B cell (primary cell): Measurements from ENCODE around the gene LSM3. TPM values are rescaled to one million over a fixed set of nuclear protein-coding genes. Genes with fewer than 3 reads are reported as not detected.
"Not testable (repeated sequence)": the region's sequence is repeated elsewhere in the genome, so short reads cannot be mapped to it uniquely, and the experiment has no call there.

Experiments used
- ATAC-seq: fragments of 200-7000 bp; cut with Tn5 transposase; one replicate; pipeline ENCODE4 v1.10.0; 2021; ENCODE audit warnings: low read depth, mild to moderate bottlenecking, moderate number of reproducible peaks, moderate library complexity
- CTCF ChIA-PET: fragments of 350-600 bp; sonication (Branson Sonifier 250); formaldehyde crosslinking; loops from one replicate; lab custom pipeline; 2021; ENCODE audit warnings: antibody characterized with exemption, inconsistent platforms; lab: Charles Lee
- POLR2A ChIA-PET: fragments of 350-600 bp; sonication (Branson Sonifier 250); formaldehyde crosslinking; loops from one replicate; lab custom pipeline; 2021; ENCODE audit warnings: antibody characterized with exemption; lab: Charles Lee
- DNase-seq: peaks from one replicate; pipeline ENCODE4 v3.0.0; 2013
- H2AFZ ChIP-seq: 2 replicates; pipeline ENCODE4 v1.6.1; 2012; ENCODE audit warnings: mild to moderate bottlenecking, low read depth, low read length; ENCODE audit not compliant: insufficient read depth, poor library complexity, severe bottlenecking
- H3K27ac ChIP-seq, 2 donors: 1 replicate in 1 of 2; 2 replicates in 1 of 2; pipeline ENCODE4 v1.5.1; 2012 to 2013; ENCODE audit warnings: low read length in 2 of 2, mild to moderate bottlenecking in 2 of 2, moderate library complexity in 1 of 2
- H3K27me3 ChIP-seq, 4 experiments: fragments of 200-600 bp in 1 of 4; sonication (generic) in 1 of 4; replicated peaks in 1 of 4; 1 replicate in 2 of 4; 2 replicates in 2 of 4; pipeline versions ENCODE4 v1.6.1 to v1.7.0; 2013 to 2016; ENCODE audit warnings: low read length in 3 of 4, mild to moderate bottlenecking in 2 of 4, mixed read lengths in 1 of 4, moderate library complexity in 1 of 4; ENCODE audit not compliant: insufficient read depth in 4 of 4, control insufficient read depth in 3 of 4; ENCODE audit errors: control extremely low read depth in 1 of 4
- H3K36me3 ChIP-seq, 2 experiments: replicated peaks in 1 of 2; 1 replicate in 1 of 2; 2 replicates in 1 of 2; pipeline versions ENCODE4 v1.6.1 to v1.7.1; 2013; ENCODE audit warnings: low read length in 1 of 2; ENCODE audit not compliant: insufficient read depth in 2 of 2, control insufficient read depth in 1 of 2; ENCODE audit errors: control extremely low read depth in 1 of 2, extremely low read depth in 1 of 2
- H3K4me1 ChIP-seq, 2 donors: fragments of 200-600 bp in 1 of 2; sonication (generic) in 1 of 2; 1 replicate in 1 of 2; 2 replicates in 1 of 2; pipeline versions ENCODE4 v1.5.1 to v1.6.1; 2013 to 2017; ENCODE audit warnings: low read length in 2 of 2; ENCODE audit not compliant: control insufficient read depth in 2 of 2, insufficient read depth in 2 of 2
- H3K4me2 ChIP-seq: replicated peaks from 2 replicates; pipeline ENCODE3; 2012; ENCODE audit warnings: mild to moderate bottlenecking, low read depth, low read length; ENCODE audit not compliant: poor library complexity, severe bottlenecking
- H3K4me3 ChIP-seq, 5 experiments: fragments of 200-600 bp in 1 of 5; sonication (generic) in 1 of 5; 1 replicate in 3 of 5; 2 replicates in 2 of 5; pipeline versions ENCODE4 v1.5.1 to v1.7.0; 2011 to 2016; ENCODE audit warnings: low read length in 4 of 5, mild to moderate bottlenecking in 4 of 5, low read depth in 2 of 5, control low read depth in 1 of 5, moderate library complexity in 1 of 5; ENCODE audit not compliant: insufficient read depth in 1 of 5; ENCODE audit errors: control extremely low read depth in 1 of 5, extremely low read depth in 1 of 5
- H3K79me2 ChIP-seq: fragments of 200-600 bp; sonication (generic); one replicate; pipeline ENCODE4 v1.6.0; 2016; ENCODE audit warnings: low read length; ENCODE audit not compliant: control insufficient read depth, insufficient read depth
- H3K9ac ChIP-seq: fragments of 200-600 bp; sonication (generic); 2 replicates; pipeline ENCODE4 v1.6.1; 2017; ENCODE audit warnings: mild to moderate bottlenecking, low read length, moderate library complexity
- H3K9me3 ChIP-seq, 3 donors: one replicate each; pipeline versions ENCODE4 v1.6.1 to v1.7.1; 2013; ENCODE audit warnings: low read length in 2 of 3; ENCODE audit not compliant: control insufficient read depth in 2 of 3, insufficient read depth in 1 of 3; ENCODE audit errors: control extremely low read depth in 1 of 3
- H4K20me1 ChIP-seq: 2 replicates; pipeline ENCODE4 v1.6.0; 2012; ENCODE audit warnings: mild to moderate bottlenecking, low read length; ENCODE audit not compliant: insufficient read depth, control insufficient read depth, poor library complexity, severe bottlenecking
- H3K27ac Mint-ChIP-seq: one replicate; pipeline ENCODE4 v1.8.0; 2021; ENCODE audit warnings: mixed read lengths
- H3K27me3 Mint-ChIP-seq: one replicate; pipeline ENCODE4 v1.8.0; 2021; ENCODE audit warnings: mixed read lengths
- H3K4me1 Mint-ChIP-seq: one replicate; pipeline ENCODE4 v1.8.0; 2021; ENCODE audit warnings: mixed read lengths
- H3K4me3 Mint-ChIP-seq: one replicate; pipeline ENCODE4 v1.8.0; 2021; ENCODE audit warnings: mixed read lengths
- H3K9me3 Mint-ChIP-seq: one replicate; pipeline ENCODE4 v1.8.0; 2022; ENCODE audit warnings: mixed read lengths; ENCODE audit not compliant: insufficient read depth
- EZH2 ChIP-seq: IDR thresholded peaks from 2 replicates; pipeline ENCODE4 v1.6.1; 2012; ENCODE audit warnings: borderline replicate concordance, low read depth, mild to moderate bottlenecking, moderate library complexity, low read length; ENCODE audit not compliant: insufficient read depth, poor library complexity, severe bottlenecking
- WGBS: methylation state at CpG from one replicate; pipeline ENCODE4 v1.1.5; 2013; ENCODE audit warnings: missing lambda C conversion rate; ENCODE audit not compliant: insufficient coverage; 5-methylcytosine and 5-hydroxymethylcytosine counted together
- intact Hi-C: fragments of 100-400 bp; cut with micrococcal nuclease; formaldehyde crosslinking; loops from one replicate; pipeline ENCODE4 v1.10.0; 2022
- polyA plus RNA-seq: library from polyadenylated mRNA; depleted of rRNA; stranded (reverse); fragments of >200 nt; gene quantifications from 2 replicates; pipeline ENCODE4 v1.2.3, GENCODE V29; 2012
- total RNA-seq, 2 donors: library from RNA; stranded (reverse); fragments of 120-200 nt in 1 of 2; gene quantifications; 1 replicate in 1 of 2; 2 replicates in 1 of 2; pipeline versions ENCODE4 v1.2.3 to v1.2.4, GENCODE V29; 2013 to 2022
- TF ChIP-seq, protein P1 (sequence below): fragments of 200-600 bp; IDR thresholded peaks from one replicate; pipeline ENCODE4 v1.8.0; 2022; ENCODE audit warnings: antibody characterized with exemption, mild to moderate bottlenecking

Gene LSM3
- total and polyA plus RNA-seq, 2 donors (not counting 1 experiment from before 2014, with no cell fraction given): 2.8 to 10.0 TPM

DNA sequence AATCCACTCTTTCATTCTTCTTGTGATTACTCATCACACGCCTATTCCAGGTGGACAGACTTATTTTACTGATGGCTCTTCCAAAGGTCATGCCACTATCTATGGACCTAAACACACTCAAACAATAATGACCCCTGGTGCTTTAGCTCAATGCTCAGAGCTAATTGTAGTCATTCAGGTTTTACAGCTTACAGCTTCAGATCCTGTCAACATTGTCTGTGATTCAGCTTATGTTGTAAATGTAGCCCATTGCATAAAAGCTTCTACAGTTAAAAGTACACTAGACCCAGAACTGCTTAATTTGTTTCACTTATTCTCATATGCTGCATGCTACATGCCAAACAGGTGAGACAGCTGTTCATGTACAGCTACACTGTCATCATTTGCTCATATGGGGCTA lies 49.2 kb downstream of the LSM3 start:
- Histone ChIP-seq H3K4me1 (peaks cover 0 to 10% of the 10 kb centered on the region in 2 donors), H3K9ac (no peak overlapping the region), H3K36me3 (no peaks in the 10 kb centered on the region), H3K27ac (no peak overlapping the region), H3K27me3 (peaks cover 0 to 8% (median 2%) of the 10 kb centered on the region in 4 experiments), H3K4me2 (no peak overlapping the region), H4K20me1 (no peaks in the 10 kb centered on the region), H3K4me3 (no peak overlapping the region), H3K79me2 (no peaks in the 10 kb centered on the region), H2AFZ (no peak overlapping the region), H3K9me3 (peaks cover 0 to under 1% (median 0%) of the 10 kb centered on the region in 3 donors)
- ChIA-PET POLR2A (no interaction called here), CTCF (interaction anchor here (2.1 kb wide), 1 partner anchor 24 kb away, joined by 5 read pairs; no protein-coding TSS in a partner anchor)
- H3K4me1 Mint-ChIP-seq: peaks cover 18% of the 10 kb centered on the region
- intact Hi-C loops: no loop called here
- TF ChIP-seq, protein P1, sequence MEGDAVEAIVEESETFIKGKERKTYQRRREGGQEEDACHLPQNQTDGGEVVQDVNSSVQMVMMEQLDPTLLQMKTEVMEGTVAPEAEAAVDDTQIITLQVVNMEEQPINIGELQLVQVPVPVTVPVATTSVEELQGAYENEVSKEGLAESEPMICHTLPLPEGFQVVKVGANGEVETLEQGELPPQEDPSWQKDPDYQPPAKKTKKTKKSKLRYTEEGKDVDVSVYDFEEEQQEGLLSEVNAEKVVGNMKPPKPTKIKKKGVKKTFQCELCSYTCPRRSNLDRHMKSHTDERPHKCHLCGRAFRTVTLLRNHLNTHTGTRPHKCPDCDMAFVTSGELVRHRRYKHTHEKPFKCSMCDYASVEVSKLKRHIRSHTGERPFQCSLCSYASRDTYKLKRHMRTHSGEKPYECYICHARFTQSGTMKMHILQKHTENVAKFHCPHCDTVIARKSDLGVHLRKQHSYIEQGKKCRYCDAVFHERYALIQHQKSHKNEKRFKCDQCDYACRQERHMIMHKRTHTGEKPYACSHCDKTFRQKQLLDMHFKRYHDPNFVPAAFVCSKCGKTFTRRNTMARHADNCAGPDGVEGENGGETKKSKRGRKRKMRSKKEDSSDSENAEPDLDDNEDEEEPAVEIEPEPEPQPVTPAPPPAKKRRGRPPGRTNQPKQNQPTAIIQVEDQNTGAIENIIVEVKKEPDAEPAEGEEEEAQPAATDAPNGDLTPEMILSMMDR: no peak
- TF ChIP-seq EZH2: no peak
- H3K9me3 Mint-ChIP-seq: no peaks in the 10 kb centered on the region
- no peak overlapping the region for H3K27ac Mint-ChIP-seq
- H3K27me3 Mint-ChIP-seq: peaks cover 34% of the 10 kb centered on the region
- 83% methylated on average over 1 of the region's 1 CpG for WGBS
- DNase-seq: no peak
- no peak for ATAC-seq
- H3K4me3 Mint-ChIP-seq: no peak overlapping the region

DNA sequence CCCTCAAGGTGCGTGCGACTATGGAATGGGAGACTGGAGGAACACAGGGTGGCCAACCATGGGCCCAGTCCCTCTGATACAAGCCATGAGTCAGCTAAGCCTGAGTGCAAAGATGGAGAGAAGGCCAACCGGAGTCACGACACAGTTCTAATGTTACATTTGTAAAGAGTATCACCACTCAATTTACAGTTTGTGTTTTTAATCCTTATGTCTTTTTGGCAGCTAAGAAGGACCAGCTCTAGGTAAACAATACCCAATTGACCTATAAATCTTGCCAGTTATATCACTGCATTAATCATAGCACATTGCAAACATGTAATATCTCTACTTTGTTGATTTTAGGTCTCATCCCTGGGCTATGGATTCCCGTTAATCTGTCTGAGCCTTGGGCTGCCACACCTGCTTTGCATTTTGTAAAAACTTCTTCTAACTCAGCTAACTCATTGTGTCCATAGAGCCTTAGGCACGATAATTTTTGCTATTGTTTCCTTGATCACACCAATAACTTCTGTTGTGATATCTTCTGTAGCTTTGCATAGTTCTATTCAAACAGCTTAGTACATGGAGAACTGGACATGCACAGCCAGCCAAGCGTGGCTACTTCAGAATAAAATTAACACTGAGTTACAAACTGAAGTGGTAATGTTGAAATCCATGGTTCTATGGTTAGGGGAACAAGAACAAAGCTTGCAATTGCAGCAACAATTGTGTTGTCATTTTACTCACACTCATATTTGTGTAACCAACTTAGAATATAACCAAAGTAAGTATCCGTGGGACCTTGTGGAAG lies 50.3 kb downstream of the LSM3 start:
- peaks cover 3 to 7% (median 6%) of the 10 kb centered on the region in 3 donors for H3K9me3 ChIP-seq
- no peak overlapping the region for H3K27ac Mint-ChIP-seq
- POLR2A ChIA-PET: no interaction called here
- H3K4me1 Mint-ChIP-seq: peaks cover 18% of the 10 kb centered on the region
- H3K4me3 ChIP-seq: no peak overlapping the region
- CTCF ChIA-PET: interaction anchor here (2.1 kb wide), 1 partner anchor 26 kb away, joined by 5 read pairs; no protein-coding TSS in a partner anchor
- H3K4me1 ChIP-seq: peaks cover 0 to 10% of the 10 kb centered on the region in 2 donors
- no peaks in the 10 kb centered on the region for H3K79me2 ChIP-seq
- TF ChIP-seq, protein P1: no peak
- no peak for TF ChIP-seq EZH2
- H4K20me1 ChIP-seq: no peaks in the 10 kb centered on the region
- peaks cover 0 to 15% (median 5%) of the 10 kb centered on the region in 4 experiments for H3K27me3 ChIP-seq
- 73% methylated on average over 4 of the region's 8 CpGs for WGBS
- ATAC-seq: no peak
- peaks cover 39% of the 10 kb centered on the region for H3K27me3 Mint-ChIP-seq
- no peak overlapping the region for H2AFZ ChIP-seq
- no peak overlapping the region for H3K4me2 ChIP-seq
- H3K9ac ChIP-seq: no peak overlapping the region
- no peaks in the 10 kb centered on the region for H3K36me3 ChIP-seq
- no peak for DNase-seq
- H3K9me3 Mint-ChIP-seq: peaks cover 3% of the 10 kb centered on the region
- intact Hi-C loops: no loop called here
- H3K27ac ChIP-seq: no peak overlapping the region
- no peak overlapping the region for H3K4me3 Mint-ChIP-seq

DNA sequence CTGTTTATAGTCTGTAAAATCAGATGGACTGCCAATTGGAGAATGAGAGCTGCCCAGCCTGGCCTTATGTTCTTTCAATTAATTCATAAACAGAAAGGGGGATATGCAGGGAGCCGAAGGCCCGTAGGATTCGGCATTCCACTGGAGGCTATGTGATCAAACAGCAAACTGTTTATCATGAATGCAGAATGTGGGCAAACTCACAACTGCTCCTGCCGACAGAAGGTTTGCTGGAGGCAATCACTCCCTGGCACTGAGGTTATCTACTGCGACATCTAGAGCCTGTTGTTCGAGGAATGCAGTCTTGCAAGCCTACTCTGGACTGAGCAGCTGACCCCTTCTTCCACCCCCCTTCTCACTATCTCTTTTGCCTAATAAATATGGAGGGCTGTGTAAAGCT lies 51.1 kb downstream of the LSM3 start:
- WGBS: 99% methylated on average over 6 of the region's 6 CpGs
- H3K79me2 ChIP-seq, H3K4me1 ChIP-seq, H3K36me3 ChIP-seq, H3K27ac ChIP-seq, H3K4me2 ChIP-seq, CTCF ChIA-PET, H3K4me3 ChIP-seq, H3K4me3 Mint-ChIP-seq, H3K9me3 Mint-ChIP-seq, H4K20me1 ChIP-seq, H3K9ac ChIP-seq, H3K27ac Mint-ChIP-seq, DNase-seq, H2AFZ ChIP-seq, ATAC-seq, intact Hi-C loops: not testable (repeated sequence)
- Mint-ChIP-seq H3K4me1 (peaks cover 18% of the 10 kb centered on the region), H3K27me3 (peaks cover 44% of the 10 kb centered on the region)
- Histone ChIP-seq H3K9me3 (peaks cover 4 to 13% (median 10%) of the 10 kb centered on the region in 3 donors), H3K27me3 (peaks cover 0 to 21% (median 8%) of the 10 kb centered on the region in 4 experiments)
- POLR2A ChIA-PET: interaction anchor here (0.6 kb wide), 1 partner anchor 1516 kb away, joined by 3 read pairs; no protein-coding TSS in a partner anchor
